ENCODE results near the gene ZMYND12. TPM values are rescaled to one million over a fixed set of nuclear protein-coding genes. Genes with fewer than 3 reads are reported as not detected.

Gene ZMYND12
- total RNA-seq, 2 experiments from 2014 or later, result not detected

DNA sequence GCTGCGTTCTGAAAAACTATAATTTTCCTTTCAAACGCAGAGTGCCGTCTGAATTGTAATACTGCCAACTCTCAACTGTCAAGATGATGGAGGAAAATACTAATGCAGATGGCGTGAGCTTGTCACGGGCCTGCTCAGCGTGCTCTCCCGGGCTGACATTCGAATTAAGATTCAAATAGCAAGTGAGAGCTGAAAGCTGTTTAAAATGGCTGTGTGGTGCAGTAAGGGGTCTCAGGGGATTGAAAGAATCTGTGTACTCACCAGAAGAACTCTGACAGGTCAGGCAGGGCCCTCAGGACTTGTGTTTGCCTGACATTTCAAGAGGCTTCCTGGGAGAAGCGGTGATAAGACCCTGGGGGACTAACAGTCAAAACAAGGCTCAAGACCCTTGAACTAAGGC is 33.1 kb downstream of the ZMYND12 start:
- Histone ChIP-seq H3K9me3 (ENCODE audit: low read length) (no peaks in the 10 kb centered on the region), H3K79me2 (ENCODE audit: insufficient read depth, low read depth, low read length) (no peaks in the 10 kb centered on the region), H3K9me2 (ENCODE audit: insufficient read depth, low read length) (no peaks in the 10 kb centered on the region), H3K4me2 (ENCODE audit: low read length) (no peak overlapping the region), H2AFZ (ENCODE audit: low read length) (no peak overlapping the region), H3K36me3 (ENCODE audit: insufficient read depth, low read length) (no peaks in the 10 kb centered on the region), H4K20me1 (ENCODE audit: insufficient read depth, low read length) (no peaks in the 10 kb centered on the region), H3K27ac (ENCODE audit: low read depth, low read length, poor library complexity, severe bottlenecking) (no peak overlapping the region), H3K4me3 (ENCODE audit: low read depth, low read length, poor library complexity, severe bottlenecking) (no peak overlapping the region), H3K4me1 (ENCODE audit: insufficient read depth, low read length, poor library complexity, severe bottlenecking) (no peaks in the 10 kb centered on the region)
- no peak for TF ChIP-seq EZH2phosphoT487 (IDR thresholded peaks at IDR 0.05; ENCODE audit: borderline replicate concordance, low read depth, low read length)
- TF ChIP-seq, protein P1, sequence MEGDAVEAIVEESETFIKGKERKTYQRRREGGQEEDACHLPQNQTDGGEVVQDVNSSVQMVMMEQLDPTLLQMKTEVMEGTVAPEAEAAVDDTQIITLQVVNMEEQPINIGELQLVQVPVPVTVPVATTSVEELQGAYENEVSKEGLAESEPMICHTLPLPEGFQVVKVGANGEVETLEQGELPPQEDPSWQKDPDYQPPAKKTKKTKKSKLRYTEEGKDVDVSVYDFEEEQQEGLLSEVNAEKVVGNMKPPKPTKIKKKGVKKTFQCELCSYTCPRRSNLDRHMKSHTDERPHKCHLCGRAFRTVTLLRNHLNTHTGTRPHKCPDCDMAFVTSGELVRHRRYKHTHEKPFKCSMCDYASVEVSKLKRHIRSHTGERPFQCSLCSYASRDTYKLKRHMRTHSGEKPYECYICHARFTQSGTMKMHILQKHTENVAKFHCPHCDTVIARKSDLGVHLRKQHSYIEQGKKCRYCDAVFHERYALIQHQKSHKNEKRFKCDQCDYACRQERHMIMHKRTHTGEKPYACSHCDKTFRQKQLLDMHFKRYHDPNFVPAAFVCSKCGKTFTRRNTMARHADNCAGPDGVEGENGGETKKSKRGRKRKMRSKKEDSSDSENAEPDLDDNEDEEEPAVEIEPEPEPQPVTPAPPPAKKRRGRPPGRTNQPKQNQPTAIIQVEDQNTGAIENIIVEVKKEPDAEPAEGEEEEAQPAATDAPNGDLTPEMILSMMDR (conservative IDR thresholded peaks at IDR 0.05; ENCODE audit: low read length), result no peak
- no TSS peak for BruUV-seq (replicated peaks)
- ChIA-PET POLR2A (no interaction called here), CTCF (ENCODE audit: unreplicated experiment) (no interaction called here)
- no peak for DNase-seq (ENCODE audit: low spot score)
- intact Hi-C loops (cut with micrococcal nuclease; ENCODE audit: unreplicated experiment), result no loop called here

DNA sequence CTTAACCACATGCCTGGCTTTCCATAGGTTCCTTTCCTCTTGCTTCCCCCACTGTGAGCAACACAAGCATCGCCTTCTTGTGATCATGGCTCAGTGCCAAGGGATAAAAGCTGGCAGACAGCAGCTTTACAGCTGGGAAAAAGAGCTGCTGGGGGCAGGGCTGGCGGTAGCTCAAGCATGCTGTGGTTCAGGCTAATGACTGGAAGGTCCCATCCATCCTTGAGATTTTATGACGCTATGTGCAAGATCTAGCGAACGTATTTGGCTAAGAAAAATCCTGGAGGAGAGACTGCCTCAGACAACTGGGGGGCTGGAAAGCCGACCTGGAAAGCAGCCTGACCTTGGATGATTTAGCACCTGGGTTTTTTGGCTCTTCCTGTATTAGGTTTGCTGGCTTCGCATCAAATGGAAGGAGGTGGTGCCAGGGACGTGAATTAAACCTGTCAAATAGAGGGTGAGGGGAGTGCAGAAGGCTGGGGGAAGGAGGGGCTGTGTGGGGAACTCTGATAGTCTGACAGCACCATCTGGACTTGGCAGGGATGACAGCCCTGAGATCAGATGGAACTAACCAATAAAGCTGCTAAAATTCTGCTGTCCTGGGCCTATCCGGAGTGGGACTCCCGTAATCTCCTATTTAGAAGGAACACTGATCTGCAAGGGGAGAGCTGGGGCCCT is 34.8 kb downstream of the ZMYND12 start:
- BruUV-seq (replicated peaks), result no TSS peak
- CTCF ChIA-PET (ENCODE audit: unreplicated experiment), result no interaction called here

DNA sequence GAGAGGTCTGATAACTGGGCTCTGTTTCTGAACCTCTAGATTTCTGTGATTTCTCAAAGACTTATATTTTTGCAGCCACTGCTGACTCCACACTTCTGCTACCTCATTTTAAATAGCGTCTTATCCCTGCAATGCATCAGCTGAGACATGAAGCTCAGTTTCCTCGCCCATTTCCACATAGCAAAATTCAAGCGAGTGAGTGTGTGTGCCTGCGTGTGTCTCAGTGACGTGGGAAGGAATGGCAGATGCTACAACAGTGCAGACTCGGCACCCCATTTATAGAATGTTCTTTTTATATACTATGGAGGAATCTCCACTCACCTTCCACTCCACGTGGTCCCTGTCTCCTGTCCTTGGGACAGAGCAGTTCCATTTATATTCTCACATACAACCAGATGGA is 35.7 kb downstream of the ZMYND12 start:
- ChIA-PET POLR2A (no interaction called here), CTCF (ENCODE audit: unreplicated experiment) (no interaction called here)
- no peak for DNase-seq (ENCODE audit: low spot score)
- Histone ChIP-seq H3K4me2 (ENCODE audit: low read length) (no peak overlapping the region), H4K20me1 (ENCODE audit: insufficient read depth, low read length) (no peaks in the 10 kb centered on the region), H3K79me2 (ENCODE audit: insufficient read depth, low read depth, low read length) (no peaks in the 10 kb centered on the region), H3K27ac (ENCODE audit: low read depth, low read length, poor library complexity, severe bottlenecking) (no peak overlapping the region), H3K36me3 (ENCODE audit: insufficient read depth, low read length) (no peaks in the 10 kb centered on the region), H2AFZ (ENCODE audit: low read length) (no peak overlapping the region), H3K9me3 (ENCODE audit: low read length) (no peaks in the 10 kb centered on the region), H3K9me2 (ENCODE audit: insufficient read depth, low read length) (no peaks in the 10 kb centered on the region), H3K4me3 (ENCODE audit: low read depth, low read length, poor library complexity, severe bottlenecking) (no peak overlapping the region), H3K4me1 (ENCODE audit: insufficient read depth, low read length, poor library complexity, severe bottlenecking) (no peaks in the 10 kb centered on the region)
- TF ChIP-seq, protein P1 (conservative IDR thresholded peaks at IDR 0.05; ENCODE audit: low read length), result no peak
- TF ChIP-seq EZH2phosphoT487 (IDR thresholded peaks at IDR 0.05; ENCODE audit: borderline replicate concordance, low read depth, low read length), result no peak
- no TSS peak for BruUV-seq (replicated peaks)
- intact Hi-C loops (cut with micrococcal nuclease; ENCODE audit: unreplicated experiment), result no loop called here

More for the DNA sequence above, 34.8 kb downstream of the ZMYND12 start:
- no peak overlapping the region for H2AFZ ChIP-seq (ENCODE audit: low read length)
- H3K4me3 ChIP-seq (ENCODE audit: low read depth, low read length, poor library complexity, severe bottlenecking), result no peak overlapping the region
- POLR2A ChIA-PET, result no interaction called here
- no peaks in the 10 kb centered on the region for H3K36me3 ChIP-seq (ENCODE audit: insufficient read depth, low read length)
- TF ChIP-seq EZH2phosphoT487 (IDR thresholded peaks at IDR 0.05; ENCODE audit: borderline replicate concordance, low read depth, low read length), result no peak
- H3K9me3 ChIP-seq (ENCODE audit: low read length), result no peaks in the 10 kb centered on the region
- intact Hi-C loops (cut with micrococcal nuclease; ENCODE audit: unreplicated experiment), result no loop called here
- no peaks in the 10 kb centered on the region for H4K20me1 ChIP-seq (ENCODE audit: insufficient read depth, low read length)
- H3K27ac ChIP-seq (ENCODE audit: low read depth, low read length, poor library complexity, severe bottlenecking), result no peak overlapping the region
- H3K79me2 ChIP-seq (ENCODE audit: insufficient read depth, low read depth, low read length), result no peaks in the 10 kb centered on the region
- no peak for DNase-seq (ENCODE audit: low spot score)
- H3K4me2 ChIP-seq (ENCODE audit: low read length), result no peak overlapping the region
- H3K4me1 ChIP-seq (ENCODE audit: insufficient read depth, low read length, poor library complexity, severe bottlenecking), result no peaks in the 10 kb centered on the region
- H3K9me2 ChIP-seq (ENCODE audit: insufficient read depth, low read length), result no peaks in the 10 kb centered on the region

Data from OCI-LY7 (cell line).